Urinary bladder (tissue), 4 donors: ENCODE results near the gene SPOCK3. TPM values are rescaled to one million over a fixed set of nuclear protein-coding genes. Genes with fewer than 3 reads are reported as not detected.

Experiments used
- DNase-seq: peaks from one replicate; pipeline ENCODE4 v3.0.0-alpha.2; 2015; ENCODE audit errors: extremely low spot score
- H3K27ac ChIP-seq: one replicate; pipeline ENCODE4 v1.5.1; 2013; ENCODE audit warnings: low read depth, mild to moderate bottlenecking, moderate library complexity
- H3K36me3 ChIP-seq: one replicate; pipeline ENCODE4 v1.6.1; 2013; ENCODE audit warnings: mild to moderate bottlenecking, moderate library complexity; ENCODE audit not compliant: insufficient read depth
- H3K4me1 ChIP-seq: one replicate; pipeline ENCODE4 v1.6.1; 2013; ENCODE audit warnings: mild to moderate bottlenecking, moderate library complexity; ENCODE audit not compliant: insufficient read depth
- H3K4me3 ChIP-seq: one replicate; pipeline ENCODE4 v1.5.1; 2013; ENCODE audit warnings: low read depth, low read length
- WGBS: extraction: QIAGEN DNeasy Blood & Tissue Kit; methylation state at CpG from one replicate; pipeline ENCODE4 v1.1.7; 2013; 5-methylcytosine and 5-hydroxymethylcytosine counted together
- polyA plus RNA-seq: library from polyadenylated mRNA; stranded (reverse); fragments of 200-250 nt; gene quantifications from one replicate; pipeline ENCODE4 v1.2.3, GENCODE V29; 2013
- total RNA-seq: library from RNA; depleted of rRNA; stranded (reverse); fragments of >200 nt; gene quantifications from one replicate; pipeline ENCODE4 v1.2.3, GENCODE V29; 2014
- donor health status: healthy with polysubstance abuse.
- donor health status: healthy.

SPOCK3 gene
- total and polyA plus RNA-seq, 2 donors, result 2.9 to 12.1 TPM

GRCh38 chr4:167218022-167218608, 16.2 kb downstream of the SPOCK3 start:
- Histone ChIP-seq H3K4me3 (no peak overlapping the region), H3K27ac (no peak overlapping the region), H3K4me1 (peaks cover 1% of the 10 kb centered on the region), H3K36me3 (no peaks in the 10 kb centered on the region)
- no peak for DNase-seq
- WGBS, result 55% methylated on average over 3 of the region's 3 CpGs

GRCh38 chr4:167216783-167217182, 17.5 kb downstream of the SPOCK3 start:
- Histone ChIP-seq H3K4me3 (no peak overlapping the region), H3K4me1 (peaks cover 1% of the 10 kb centered on the region), H3K36me3 (no peaks in the 10 kb centered on the region), H3K27ac (no peak overlapping the region)
- WGBS, result 76% methylated on average over 2 of the region's 2 CpGs
- DNase-seq, result no peak

- H3K4me3 ChIP-seq, result no peak overlapping the region
- no peaks in the 10 kb centered on the region for H3K4me1 ChIP-seq
- no peaks in the 10 kb centered on the region for H3K36me3 ChIP-seq
- H3K27ac ChIP-seq, result no peak overlapping the region
- DNase-seq, result no peak
- WGBS, result 76% methylated on average over 2 of the region's 2 CpGs
Observed at GRCh38 chr4:167210166-167210565, 24.1 kb downstream of the SPOCK3 start.

- H3K36me3 ChIP-seq, result no peaks in the 10 kb centered on the region
- WGBS, result 59% methylated on average over 1 of the region's 1 CpG
- no peak overlapping the region for H3K4me3 ChIP-seq
- H3K4me1 ChIP-seq, result no peaks in the 10 kb centered on the region
- no peak overlapping the region for H3K27ac ChIP-seq
- DNase-seq, result no peak
Observed at GRCh38 chr4:167196344-167197012, 37.8 kb downstream of the SPOCK3 start.

- no peak overlapping the region for H3K27ac ChIP-seq
- no peak overlapping the region for H3K4me3 ChIP-seq
- DNase-seq, result no peak
- H3K4me1 ChIP-seq, result no peaks in the 10 kb centered on the region
- no peaks in the 10 kb centered on the region for H3K36me3 ChIP-seq
- 82% methylated on average over 2 of the region's 2 CpGs for WGBS
Observed at GRCh38 chr4:167190379-167190778, 43.9 kb downstream of the SPOCK3 start.

GRCh38 chr4:167185465-167185864, 48.8 kb downstream of the SPOCK3 start:
- no peak for DNase-seq
- H3K4me3 ChIP-seq, result no peak overlapping the region
- no peak overlapping the region for H3K27ac ChIP-seq
- WGBS, result 57% methylated on average over 3 of the region's 3 CpGs
- H3K4me1 ChIP-seq, result no peaks in the 10 kb centered on the region
- no peaks in the 10 kb centered on the region for H3K36me3 ChIP-seq

GRCh38 chr4:167183036-167183435, 51.3 kb downstream of the SPOCK3 start:
- H3K27ac ChIP-seq, result no peak overlapping the region
- H3K4me3 ChIP-seq, result no peak overlapping the region
- no peaks in the 10 kb centered on the region for H3K36me3 ChIP-seq
- no peaks in the 10 kb centered on the region for H3K4me1 ChIP-seq
- no peak for DNase-seq

GRCh38 chr4:167177925-167178324, 56.4 kb downstream of the SPOCK3 start:
- 17% methylated on average over 1 of the region's 1 CpG for WGBS
- DNase-seq, result no peak

GRCh38 chr4:167176723-167177367, 57.4 kb downstream of the SPOCK3 start:
- no peaks in the 10 kb centered on the region for H3K36me3 ChIP-seq
- no peak overlapping the region for H3K4me3 ChIP-seq
- no peak overlapping the region for H3K27ac ChIP-seq
- 83% methylated on average over 6 of the region's 6 CpGs for WGBS
- H3K4me1 ChIP-seq, result no peaks in the 10 kb centered on the region
- DNase-seq, result no peak

More at GRCh38 chr4:167177925-167178324, 56.4 kb downstream of the SPOCK3 start:
- no peaks in the 10 kb centered on the region for H3K36me3 ChIP-seq
- no peak overlapping the region for H3K4me3 ChIP-seq
- H3K4me1 ChIP-seq, result no peaks in the 10 kb centered on the region
- H3K27ac ChIP-seq, result no peak overlapping the region

GRCh38 chr4:167171928-167172327, 62.4 kb downstream of the SPOCK3 start:
- WGBS, result 71% methylated on average over 1 of the region's 1 CpG
- no peak for DNase-seq
- H3K36me3 ChIP-seq, result no peaks in the 10 kb centered on the region
- no peaks in the 10 kb centered on the region for H3K4me1 ChIP-seq
- no peak overlapping the region for H3K4me3 ChIP-seq
- H3K27ac ChIP-seq, result no peak overlapping the region

- DNase-seq, result no peak
- Histone ChIP-seq H3K4me1 (no peaks in the 10 kb centered on the region), H3K36me3 (no peaks in the 10 kb centered on the region), H3K27ac (no peak overlapping the region), H3K4me3 (no peak overlapping the region)
- 93% methylated on average over 2 of the region's 2 CpGs for WGBS
Observed at GRCh38 chr4:167168611-167169010, 65.7 kb downstream of the SPOCK3 start.

- H3K27ac ChIP-seq, result no peak overlapping the region
- no peak for DNase-seq
- H3K4me1 ChIP-seq, result no peaks in the 10 kb centered on the region
- 93% methylated on average over 4 of the region's 4 CpGs for whole genome bisulfite sequencing
- H3K36me3 ChIP-seq, result no peaks in the 10 kb centered on the region
- no peak overlapping the region for H3K4me3 ChIP-seq
Observed at GRCh38 chr4:167150587-167150986, 83.7 kb downstream of the SPOCK3 start.

GRCh38 chr4:167144605-167145004, 89.7 kb downstream of the SPOCK3 start:
- H3K27ac ChIP-seq, result no peak overlapping the region
- no peak for DNase-seq
- no peak overlapping the region for H3K4me3 ChIP-seq
- H3K36me3 ChIP-seq, result no peaks in the 10 kb centered on the region
- no peaks in the 10 kb centered on the region for H3K4me1 ChIP-seq
- WGBS, result 47% methylated on average over 1 of the region's 1 CpG

GRCh38 chr4:167143018-167143417, 91.3 kb downstream of the SPOCK3 start:
- Histone ChIP-seq H3K4me1 (no peaks in the 10 kb centered on the region), H3K36me3 (no peaks in the 10 kb centered on the region), H3K27ac (no peak overlapping the region), H3K4me3 (no peak overlapping the region)
- 80% methylated on average over 2 of the region's 2 CpGs for WGBS
- no peak for DNase-seq
